ENCODE data around the gene HRCT1. TPM values are rescaled to one million over a fixed set of nuclear protein-coding genes. Genes with fewer than 3 reads are reported as not detected.

Gene HRCT1
- total RNA-seq, 1 donor from 2014 or later: not detected

DNA sequence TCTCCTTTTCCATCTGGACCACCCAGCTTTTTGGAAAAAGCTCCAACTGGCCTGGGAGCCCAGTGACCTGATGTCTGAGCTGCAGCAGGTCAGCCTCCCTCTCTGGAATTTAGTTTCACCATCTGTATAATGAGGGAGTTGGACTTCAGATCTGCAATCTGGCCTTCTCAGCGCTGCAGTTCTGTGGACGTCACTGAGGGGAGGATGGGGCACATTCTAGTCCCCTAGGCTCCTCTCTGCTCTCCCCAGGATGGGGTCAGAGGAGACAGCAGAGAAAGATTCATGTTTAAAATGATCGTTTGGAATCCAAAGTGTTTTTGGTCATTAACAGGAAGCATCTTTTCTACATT is 46.0 kb upstream of the HRCT1 start:
- peaks cover 11% of the 10 kb centered on the region for H3K9me3 Mint-ChIP-seq (ENCODE audit: unreplicated experiment)
- peaks cover 8% of the 10 kb centered on the region for H3K4me1 Mint-ChIP-seq (ENCODE audit: low read depth, unreplicated experiment)
- no peak overlapping the region for H3K27ac Mint-ChIP-seq (ENCODE audit: unreplicated experiment)
- no peaks in the 10 kb centered on the region for H3K36me3 Mint-ChIP-seq (ENCODE audit: unreplicated experiment)
- TF ChIP-seq, protein P1, sequence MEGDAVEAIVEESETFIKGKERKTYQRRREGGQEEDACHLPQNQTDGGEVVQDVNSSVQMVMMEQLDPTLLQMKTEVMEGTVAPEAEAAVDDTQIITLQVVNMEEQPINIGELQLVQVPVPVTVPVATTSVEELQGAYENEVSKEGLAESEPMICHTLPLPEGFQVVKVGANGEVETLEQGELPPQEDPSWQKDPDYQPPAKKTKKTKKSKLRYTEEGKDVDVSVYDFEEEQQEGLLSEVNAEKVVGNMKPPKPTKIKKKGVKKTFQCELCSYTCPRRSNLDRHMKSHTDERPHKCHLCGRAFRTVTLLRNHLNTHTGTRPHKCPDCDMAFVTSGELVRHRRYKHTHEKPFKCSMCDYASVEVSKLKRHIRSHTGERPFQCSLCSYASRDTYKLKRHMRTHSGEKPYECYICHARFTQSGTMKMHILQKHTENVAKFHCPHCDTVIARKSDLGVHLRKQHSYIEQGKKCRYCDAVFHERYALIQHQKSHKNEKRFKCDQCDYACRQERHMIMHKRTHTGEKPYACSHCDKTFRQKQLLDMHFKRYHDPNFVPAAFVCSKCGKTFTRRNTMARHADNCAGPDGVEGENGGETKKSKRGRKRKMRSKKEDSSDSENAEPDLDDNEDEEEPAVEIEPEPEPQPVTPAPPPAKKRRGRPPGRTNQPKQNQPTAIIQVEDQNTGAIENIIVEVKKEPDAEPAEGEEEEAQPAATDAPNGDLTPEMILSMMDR (IDR thresholded peaks at IDR 0.05; ENCODE audit: partially characterized antibody, unreplicated experiment): no peak
- no peak overlapping the region for H3K4me3 Mint-ChIP-seq (ENCODE audit: unreplicated experiment)
- peaks cover 12% of the 10 kb centered on the region for H3K27me3 Mint-ChIP-seq (ENCODE audit: unreplicated experiment)
- no peak for DNase-seq

DNA sequence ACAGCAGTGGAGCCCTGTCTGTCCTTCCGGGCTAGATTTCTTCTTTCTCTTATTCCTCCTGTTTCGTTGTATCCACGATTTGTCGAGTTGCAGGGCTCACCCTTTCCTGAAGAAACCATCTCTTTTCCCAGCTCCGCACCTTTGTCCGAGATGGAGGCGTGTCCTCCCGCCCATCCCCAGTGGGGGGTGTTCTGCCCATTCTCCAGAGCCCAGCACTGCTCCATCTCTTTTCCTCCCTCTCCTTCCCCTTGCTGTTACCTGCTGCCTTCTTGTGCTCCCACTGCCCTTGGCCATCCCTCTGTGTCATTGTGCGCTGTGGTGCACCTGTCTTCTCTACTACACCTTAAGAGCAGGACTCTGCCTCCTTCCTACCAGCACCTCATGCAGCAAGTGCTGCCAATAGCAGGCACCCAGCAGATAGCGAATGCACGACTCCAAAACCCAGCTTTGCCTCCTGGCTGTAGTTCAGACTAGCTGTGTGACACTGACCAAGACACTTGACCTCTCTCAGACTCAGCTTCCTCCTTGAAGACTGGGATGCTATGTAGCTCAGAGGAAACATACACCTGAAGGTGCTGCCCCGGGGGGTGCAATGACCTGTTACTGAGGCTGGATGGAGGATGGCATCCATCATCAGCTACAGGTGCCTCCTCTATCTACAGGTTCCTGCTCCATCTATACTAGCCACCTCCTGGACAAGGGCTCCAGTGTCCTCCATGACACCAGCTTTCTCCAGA is 44.7 kb upstream of the HRCT1 start:
- H3K9me3 Mint-ChIP-seq (ENCODE audit: unreplicated experiment): peaks cover 11% of the 10 kb centered on the region
- peaks cover 8% of the 10 kb centered on the region for H3K4me1 Mint-ChIP-seq (ENCODE audit: low read depth, unreplicated experiment)
- no peak for DNase-seq
- no peak overlapping the region for H3K27ac Mint-ChIP-seq (ENCODE audit: unreplicated experiment)
- no peak overlapping the region for H3K4me3 Mint-ChIP-seq (ENCODE audit: unreplicated experiment)
- H3K36me3 Mint-ChIP-seq (ENCODE audit: unreplicated experiment): no peaks in the 10 kb centered on the region
- peaks cover 10% of the 10 kb centered on the region for H3K27me3 Mint-ChIP-seq (ENCODE audit: unreplicated experiment)
- TF ChIP-seq, protein P1 (IDR thresholded peaks at IDR 0.05; ENCODE audit: partially characterized antibody, unreplicated experiment): no peak

DNA sequence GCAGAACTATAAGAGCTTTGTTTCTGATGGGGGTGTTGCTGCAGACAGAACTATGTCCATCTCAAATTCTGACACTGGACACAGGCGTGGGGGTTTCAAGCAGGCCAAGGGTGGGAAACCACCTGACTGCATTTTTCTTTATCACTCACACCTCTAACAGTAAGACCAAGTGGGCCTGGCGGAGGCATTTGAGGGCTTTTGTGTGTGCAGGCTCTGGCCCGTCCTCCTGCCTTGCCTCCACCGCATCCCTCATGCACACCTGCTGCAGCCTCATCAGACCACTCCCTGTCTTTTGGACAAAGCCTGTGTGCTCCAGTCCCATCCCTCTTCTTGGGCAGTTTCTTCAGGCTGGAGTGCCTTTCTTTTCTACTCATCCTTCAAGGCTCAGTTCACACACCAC is 43.7 kb upstream of the HRCT1 start:
- H3K9me3 Mint-ChIP-seq (ENCODE audit: unreplicated experiment): peaks cover 10% of the 10 kb centered on the region
- H3K27me3 Mint-ChIP-seq (ENCODE audit: unreplicated experiment): peaks cover 6% of the 10 kb centered on the region
- DNase-seq: no peak
- H3K36me3 Mint-ChIP-seq (ENCODE audit: unreplicated experiment): no peaks in the 10 kb centered on the region
- peaks cover 8% of the 10 kb centered on the region for H3K4me1 Mint-ChIP-seq (ENCODE audit: low read depth, unreplicated experiment)
- TF ChIP-seq, protein P1 (IDR thresholded peaks at IDR 0.05; ENCODE audit: partially characterized antibody, unreplicated experiment): no peak
- H3K4me3 Mint-ChIP-seq (ENCODE audit: unreplicated experiment): no peak overlapping the region
- H3K27ac Mint-ChIP-seq (ENCODE audit: unreplicated experiment): no peak overlapping the region

DNA sequence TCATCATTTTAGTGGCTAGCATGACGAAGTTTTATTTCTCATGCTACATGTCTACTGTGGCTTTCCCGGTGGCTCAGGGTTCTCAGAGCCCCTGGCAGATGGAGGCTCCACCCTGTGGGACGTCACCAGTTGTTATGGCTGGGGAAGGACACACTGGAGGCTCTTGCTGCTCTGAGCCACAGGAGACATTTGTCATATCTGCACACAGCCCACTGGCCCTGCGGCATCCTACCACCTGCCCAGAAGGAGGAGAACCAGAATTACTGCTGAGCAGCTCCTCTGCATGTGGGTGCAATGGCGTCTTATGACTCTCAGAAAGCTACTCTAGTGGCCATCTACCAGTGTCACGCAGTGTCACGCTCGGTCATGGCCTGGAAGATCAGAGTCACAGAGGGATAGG is 42.4 kb upstream of the HRCT1 start:
- peaks cover 6% of the 10 kb centered on the region for H3K27me3 Mint-ChIP-seq (ENCODE audit: unreplicated experiment)
- TF ChIP-seq, protein P1 (IDR thresholded peaks at IDR 0.05; ENCODE audit: partially characterized antibody, unreplicated experiment): no peak

DNA sequence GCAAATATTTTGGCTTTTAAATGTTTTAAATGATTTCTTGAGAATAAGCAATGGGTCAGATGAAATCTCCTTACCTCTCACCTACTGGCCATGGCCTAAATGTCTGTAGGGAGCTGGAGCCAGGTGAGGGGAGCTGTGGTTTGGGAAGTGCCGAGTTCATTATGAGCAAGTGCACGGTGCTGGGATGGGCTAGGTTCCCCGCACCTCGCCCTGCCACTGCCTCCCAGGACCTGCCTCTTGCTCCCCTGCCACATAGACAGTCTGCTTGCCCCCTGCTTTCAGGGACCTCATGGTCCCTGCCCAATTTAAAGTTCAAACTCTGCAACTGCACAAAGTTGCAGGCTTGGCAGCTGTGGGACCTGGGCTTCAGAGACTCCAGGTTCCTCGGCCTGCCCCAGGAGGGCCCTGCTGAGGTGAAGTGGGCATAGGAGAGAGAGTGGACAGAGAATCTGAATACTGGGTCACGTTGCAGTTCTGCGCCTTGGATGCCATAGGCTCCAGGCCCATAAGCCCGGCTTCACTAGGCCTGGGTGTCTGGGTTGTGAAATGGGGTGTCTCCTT is 41.2 kb upstream of the HRCT1 start:
- Mint-ChIP-seq H3K36me3 (ENCODE audit: unreplicated experiment) (no peaks in the 10 kb centered on the region), H3K27me3 (ENCODE audit: unreplicated experiment) (peaks cover 6% of the 10 kb centered on the region), H3K4me3 (ENCODE audit: unreplicated experiment) (no peak overlapping the region), H3K4me1 (ENCODE audit: low read depth, unreplicated experiment) (peaks cover 4% of the 10 kb centered on the region), H3K27ac (ENCODE audit: unreplicated experiment) (no peak overlapping the region), H3K9me3 (ENCODE audit: unreplicated experiment) (peaks cover 7% of the 10 kb centered on the region)
- TF ChIP-seq, protein P1 (IDR thresholded peaks at IDR 0.05; ENCODE audit: partially characterized antibody, unreplicated experiment): no peak
- no peak for DNase-seq

More for the DNA sequence above, 42.4 kb upstream of the HRCT1 start:
- Mint-ChIP-seq H3K36me3 (ENCODE audit: unreplicated experiment) (no peaks in the 10 kb centered on the region), H3K4me3 (ENCODE audit: unreplicated experiment) (no peak overlapping the region), H3K4me1 (ENCODE audit: low read depth, unreplicated experiment) (peaks cover 8% of the 10 kb centered on the region), H3K27ac (ENCODE audit: unreplicated experiment) (no peak overlapping the region), H3K9me3 (ENCODE audit: unreplicated experiment) (peaks cover 7% of the 10 kb centered on the region)
- DNase-seq: no peak

Measured in glutamatergic neuron (in vitro differentiated cells).